ENCODE data around the gene TCF7. TPM values are rescaled to one million over a fixed set of nuclear protein-coding genes. Genes with fewer than 3 reads are reported as not detected.

The TCF7 gene
- polyA plus RNA-seq, 4 donors, result 10.9 to 17.3 (median 14.1) TPM

GRCh38 chr5:134174841-134175839 is 60.7 kb downstream of the TCF7 start:
- peak in 3 of 4 donors; percentile 19 to 24 (median 21) for DNase-seq (ENCODE audit: low read depth in 4 of 4, low spot score in 2 of 4)

GRCh38 chr5:134175921-134176510 is 61.5 kb downstream of the TCF7 start:
- DNase-seq (ENCODE audit: low read depth in 4 of 4, low spot score in 2 of 4), result peak in 3 of 4 donors; percentile 23 to 50 (median 32)

GRCh38 chr5:134176511-134177368 is 62.3 kb downstream of the TCF7 start, which contains the start of gene SKP1:
TSS of gene SKP1 (minus strand) at chr5:134176950. CDS start at chr5:134174022, 2,928 bp downstream.
- DNase-seq (ENCODE audit: low read depth in 4 of 4, low spot score in 2 of 4), result peak; percentile 81 to 82 (median 81)

- DNase-seq (ENCODE audit: low read depth in 4 of 4, low spot score in 2 of 4), result peak in 3 of 4 donors; percentile 17 to 82 (median 42)
These were observed 63.1 kb downstream of the TCF7 start for GRCh38 chr5:134177369-134178095.

GRCh38 chr5:134178096-134178419 is 63.6 kb downstream of the TCF7 start:
- no peak for DNase-seq (ENCODE audit: low read depth in 4 of 4, low spot score in 2 of 4)

GRCh38 chr5:134183481-134183880 is 69.0 kb downstream of the TCF7 start:
- no peak for DNase-seq (ENCODE audit: low read depth in 4 of 4, low spot score in 2 of 4)

GRCh38 chr5:134184155-134185135 is 70.0 kb downstream of the TCF7 start:
- peak in 2 of 4 donors; percentile 24 to 49 for DNase-seq (ENCODE audit: low read depth in 4 of 4, low spot score in 2 of 4)

- no peak for DNase-seq (ENCODE audit: low read depth in 4 of 4, low spot score in 2 of 4)
These were observed 73.6 kb downstream of the TCF7 start for GRCh38 chr5:134188092-134188491.

- no peak for DNase-seq (ENCODE audit: low read depth in 4 of 4, low spot score in 2 of 4)
These were observed 74.5 kb downstream of the TCF7 start for GRCh38 chr5:134189031-134189430.

GRCh38 chr5:134195666-134196065 is 81.2 kb downstream of the TCF7 start:
- DNase-seq (ENCODE audit: low read depth in 4 of 4, low spot score in 2 of 4), result no peak

Other genes with a start within 250 kb of the TCF7 start
- 100 to 1,000 TPM; 129 to 143 (median 133) TPM for gene C5orf15, start 146.1 kb upstream of the TCF7 start, polyA plus RNA-seq (ENCODE audit: insufficient read length in 4 of 4)
- 100 to 1,000 TPM; 160 to 196 (median 183) TPM for gene VDAC1, start 109.7 kb upstream of the TCF7 start, polyA plus RNA-seq (ENCODE audit: insufficient read length in 4 of 4)
- 100 to 1,000 TPM; 660 to 997 (median 756) TPM for gene SKP1, start 62.3 kb downstream of the TCF7 start, polyA plus RNA-seq (ENCODE audit: insufficient read length in 4 of 4)
- 100 to 1,000 TPM; 196 to 224 (median 204) TPM for gene PPP2CA, start 111.4 kb downstream of the TCF7 start, polyA plus RNA-seq (ENCODE audit: insufficient read length in 4 of 4)